GM18867 (cell line): ENCODE measurements around the gene TMEM132C.

Experiments used
- ATAC-seq: cut with Tn5 transposase; IDR thresholded peaks from one replicate; pipeline ENCODE4 v1.9.1; 2021; ENCODE audit warnings: mild to moderate bottlenecking, moderate library complexity; ENCODE audit not compliant: unreplicated experiment

The TMEM132C gene

DNA sequence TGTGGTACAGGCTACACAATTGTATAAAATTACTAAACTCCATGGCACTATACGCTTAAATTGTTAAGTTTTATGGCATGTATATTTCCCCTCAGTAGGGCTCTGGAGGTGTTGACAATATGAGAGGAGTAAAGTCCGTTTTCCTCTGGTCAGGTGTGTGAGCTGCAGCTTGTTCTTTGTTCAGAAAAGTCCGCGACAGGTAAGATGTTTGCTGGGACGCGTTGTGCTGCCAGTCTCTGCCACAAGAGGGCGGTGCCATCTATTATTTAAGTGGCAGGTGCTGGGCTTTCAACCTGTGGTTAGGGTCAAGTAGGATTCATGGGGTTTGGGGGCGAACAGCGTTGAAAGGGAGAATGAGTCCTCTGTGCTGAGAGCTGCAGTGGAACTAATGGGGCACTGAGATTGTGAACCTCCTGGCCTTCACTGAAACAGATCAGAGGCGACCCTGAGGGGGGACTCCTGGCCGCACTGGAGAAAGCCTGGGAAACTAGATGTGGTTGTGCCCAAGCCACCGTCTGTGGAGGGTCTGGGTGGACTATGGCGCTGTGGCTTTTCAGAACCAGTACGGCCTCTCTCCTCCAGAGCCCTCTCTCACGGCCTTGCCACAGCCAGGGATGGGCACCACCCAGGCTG is 377.8 kb downstream of the TMEM132C start:
- no peak for ATAC-seq

DNA sequence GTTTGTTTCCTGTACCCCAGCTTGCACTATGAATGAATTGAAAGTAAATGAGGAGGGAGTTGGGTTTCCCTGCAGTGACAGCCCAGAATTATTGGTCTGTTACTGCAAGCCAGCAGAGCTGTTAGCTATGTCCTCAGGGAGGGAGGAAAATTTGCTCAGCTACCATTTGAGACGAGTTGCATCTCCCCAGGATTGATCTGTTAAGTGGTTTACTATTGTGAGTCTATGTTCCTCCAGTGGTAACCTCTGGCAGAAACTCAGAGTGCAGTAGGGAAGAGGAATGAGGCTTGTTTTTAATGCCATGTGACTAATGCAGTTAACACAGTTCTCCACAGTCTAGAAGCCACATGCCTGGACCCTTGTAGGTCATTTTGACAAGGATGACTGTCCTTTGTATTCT is 382.9 kb downstream of the TMEM132C start:
- no peak for ATAC-seq

DNA sequence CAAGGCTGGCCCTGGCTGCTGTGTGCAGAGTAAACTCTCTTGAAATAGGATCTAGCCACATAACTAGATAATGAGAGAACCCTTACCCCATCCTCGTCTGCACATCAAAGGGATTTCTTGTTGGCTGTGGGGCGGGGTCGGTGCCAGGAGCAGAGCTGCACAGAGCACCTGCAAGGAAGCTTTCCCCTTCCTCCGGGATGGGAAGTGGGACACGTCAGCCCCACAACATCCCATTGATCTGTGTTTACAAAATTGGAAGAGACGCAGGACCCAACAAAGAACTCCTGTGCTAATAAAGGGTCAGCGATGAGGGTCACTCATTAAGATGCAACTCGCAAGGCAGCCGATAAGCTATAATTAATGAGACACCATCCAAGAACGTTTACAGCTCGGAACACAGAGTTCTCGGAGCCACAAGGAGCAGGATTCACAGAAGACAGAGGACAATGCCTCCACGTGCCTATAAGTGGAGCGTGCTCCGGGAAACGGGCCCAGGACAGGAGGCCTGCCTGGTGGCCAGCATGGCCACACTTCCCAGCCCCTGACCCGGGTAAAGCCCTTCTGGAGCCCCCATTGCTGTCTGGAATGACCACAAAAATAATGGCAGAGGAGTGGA is 385.3 kb downstream of the TMEM132C start:
- ATAC-seq: no peak

GRCh38 chr12:128654468-128654867 is 387.5 kb downstream of the TMEM132C start:
- ATAC-seq: no peak

DNA sequence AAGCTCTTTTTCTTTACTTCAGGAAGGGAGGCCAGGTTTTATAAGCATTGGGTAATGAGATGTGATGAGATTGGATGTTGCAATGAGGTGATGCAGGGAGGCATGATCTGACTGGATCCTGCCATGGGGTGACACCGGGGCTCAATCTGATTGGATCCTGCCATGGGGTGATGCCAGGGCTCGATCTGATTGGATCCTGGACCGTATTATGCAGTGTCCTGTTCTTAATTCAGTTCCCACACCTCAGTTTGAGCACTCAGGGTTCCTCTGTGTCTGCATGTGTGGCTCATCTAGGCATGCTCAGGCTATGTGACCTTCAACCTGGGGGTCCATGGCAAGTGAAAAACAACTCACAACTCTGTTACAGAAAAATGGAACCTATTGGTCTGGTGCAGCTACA is 390.4 kb downstream of the TMEM132C start:
- no peak for ATAC-seq

- no peak for ATAC-seq
These were observed 393.7 kb downstream of the TMEM132C start for GRCh38 chr12:128660532-128661225.

DNA sequence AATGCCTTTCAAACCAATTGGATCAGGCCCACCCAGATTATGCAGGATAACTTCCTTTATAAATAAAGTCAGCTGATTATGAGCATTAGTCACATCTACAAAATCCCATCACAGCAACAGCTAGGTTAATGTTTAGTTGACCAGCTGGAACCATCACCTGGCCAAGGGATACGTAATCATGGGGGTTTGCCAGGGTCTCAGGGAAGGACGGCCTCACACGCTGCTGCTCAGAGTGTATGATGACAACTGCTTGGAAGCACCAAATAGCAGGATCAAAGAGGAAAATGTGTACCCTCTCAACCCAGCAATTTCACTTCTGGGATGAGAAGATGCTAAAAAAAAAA is 394.2 kb downstream of the TMEM132C start:
- ATAC-seq: no peak

DNA sequence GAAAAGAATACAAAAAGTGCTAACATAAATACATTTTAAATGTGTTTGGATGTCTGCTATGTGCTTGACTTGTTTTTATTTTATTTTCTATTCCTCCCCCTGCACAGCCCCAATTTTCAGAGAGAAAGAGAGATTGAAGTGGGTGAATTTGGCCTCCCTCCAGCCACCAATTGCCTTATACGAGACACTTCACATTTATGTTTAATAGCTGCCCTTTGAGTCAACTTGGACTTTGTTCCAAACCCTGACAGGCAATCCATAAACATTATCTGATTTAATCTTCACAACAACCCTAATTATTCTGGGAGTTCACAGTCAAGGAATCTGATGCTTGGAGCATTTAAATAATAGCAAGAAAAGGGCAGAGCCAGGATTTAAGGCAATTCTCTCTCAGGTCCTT is 395.1 kb downstream of the TMEM132C start:
- ATAC-seq: no peak

DNA sequence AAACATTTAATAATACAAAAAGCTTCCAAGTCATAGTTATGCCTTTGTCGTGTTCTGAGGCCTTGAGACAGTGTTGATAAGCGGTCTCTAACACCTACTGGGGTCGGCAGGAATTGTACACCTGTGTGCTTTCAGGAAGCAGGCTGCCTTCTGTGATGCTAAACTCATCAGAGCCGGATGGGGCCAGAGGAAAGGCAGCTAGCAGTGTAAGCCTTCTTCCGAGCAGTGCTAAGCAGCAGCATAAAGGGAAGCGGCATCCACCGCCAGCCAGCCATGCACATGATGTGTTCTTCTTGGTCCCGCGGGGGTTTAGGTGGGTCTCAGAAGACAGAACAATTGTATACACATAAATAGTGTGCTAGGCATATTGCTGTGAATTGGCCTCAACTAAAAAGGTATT is 397.5 kb downstream of the TMEM132C start:
- no peak for ATAC-seq

DNA sequence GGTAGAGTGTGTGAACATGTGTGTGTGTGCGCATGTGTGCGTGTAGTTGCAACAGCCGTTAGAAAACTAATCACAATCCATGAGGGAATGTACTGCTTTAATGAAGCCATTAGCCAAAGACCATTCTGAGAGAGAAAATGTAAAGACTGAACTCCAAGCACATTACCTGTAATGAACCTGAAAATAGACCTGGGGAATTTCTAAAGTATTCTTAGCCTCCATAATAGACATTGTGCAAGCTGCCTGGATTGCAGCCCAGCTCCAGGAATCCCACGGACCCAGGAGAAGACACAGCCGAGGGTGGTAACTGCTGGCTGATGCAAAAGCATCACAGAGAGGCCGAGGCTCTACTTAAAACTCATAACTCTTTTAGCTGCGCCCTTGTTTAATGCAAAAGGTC is 400.2 kb downstream of the TMEM132C start:
- no peak for ATAC-seq

DNA sequence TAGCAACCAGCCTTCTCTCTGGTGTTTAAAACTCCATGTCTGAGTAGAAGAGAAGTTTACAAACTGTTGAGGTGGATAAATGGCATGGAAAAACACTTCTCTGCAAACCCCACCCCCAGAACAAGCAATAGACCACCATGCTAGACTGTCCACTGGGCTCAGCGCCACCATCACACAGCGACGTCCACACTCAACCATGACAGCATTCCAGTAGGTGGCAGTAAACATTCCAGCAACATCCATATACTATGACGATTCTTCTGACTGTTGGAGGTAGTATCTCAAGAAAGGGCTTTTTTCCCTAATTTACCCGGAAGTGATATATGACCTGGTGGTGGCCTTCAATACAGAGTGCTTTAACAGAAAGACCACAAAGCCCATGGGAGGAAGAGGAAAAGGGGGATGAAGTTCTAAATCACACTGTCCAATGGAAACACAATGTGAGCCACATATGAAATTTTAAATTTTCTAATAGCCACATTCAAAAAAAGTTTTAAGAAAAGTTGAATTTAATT is 404.6 kb downstream of the TMEM132C start:
- no peak for ATAC-seq

- no peak for ATAC-seq
These were observed 405.5 kb downstream of the TMEM132C start for GRCh38 chr12:128672428-128672827.

- no peak for ATAC-seq
These were observed 405.9 kb downstream of the TMEM132C start for GRCh38 chr12:128672893-128673292.

DNA sequence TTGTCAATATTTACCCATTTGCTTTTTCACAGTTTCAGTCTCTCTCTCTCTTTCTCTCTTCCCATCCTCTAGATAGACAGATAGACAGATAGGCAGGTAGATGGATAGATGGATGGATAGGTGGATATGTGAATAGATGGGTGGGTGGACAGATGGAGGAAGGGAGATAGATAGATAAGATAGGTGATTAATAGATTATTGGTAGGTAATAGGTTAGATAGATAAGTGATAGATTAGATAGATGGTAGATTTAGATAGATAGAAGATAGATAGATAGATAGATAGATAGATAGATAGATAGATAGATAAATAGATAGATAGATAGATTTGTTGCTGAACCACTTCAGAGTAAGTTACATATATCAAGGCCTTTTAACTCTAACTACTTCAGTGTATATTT is 408.6 kb downstream of the TMEM132C start:
- ATAC-seq: no peak

GRCh38 chr12:128680555-128680954 is 413.6 kb downstream of the TMEM132C start:
- no peak for ATAC-seq

DNA sequence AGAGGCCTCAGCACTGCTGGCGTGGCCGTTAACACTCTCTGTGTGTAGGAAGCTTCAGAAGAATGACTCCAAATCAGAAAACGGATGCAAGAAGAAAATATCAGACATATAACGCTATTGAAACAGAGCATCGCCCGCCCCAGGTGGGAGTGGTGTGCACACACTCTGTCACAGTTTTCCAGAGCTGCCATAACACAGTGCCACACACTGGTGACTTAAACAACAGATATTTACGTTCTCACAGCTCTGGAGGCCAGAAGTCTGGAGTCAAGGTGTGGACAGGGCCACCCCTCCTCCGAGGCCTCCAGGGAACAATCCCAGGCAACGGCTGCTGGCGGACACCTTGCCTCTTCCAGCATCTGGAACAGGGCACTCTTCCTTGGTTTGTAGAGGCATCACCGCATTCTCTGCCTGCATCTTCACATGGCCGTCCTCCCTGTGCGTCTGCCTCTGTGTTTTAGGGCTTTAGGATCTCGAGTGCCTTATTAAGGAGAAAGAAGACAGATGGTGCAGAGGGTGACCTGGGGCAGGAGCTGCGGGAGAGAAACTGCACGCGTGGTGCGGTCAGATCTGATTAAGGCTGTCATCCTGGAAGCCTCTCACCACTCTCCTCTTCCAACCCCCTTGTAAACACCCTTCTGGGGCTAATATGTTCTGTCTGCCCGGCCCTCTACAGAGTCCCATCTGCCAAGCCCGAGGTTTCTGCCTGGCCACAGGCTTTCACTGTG is 415.7 kb downstream of the TMEM132C start:
- ATAC-seq: no peak

- ATAC-seq: no peak
These were observed 417.4 kb downstream of the TMEM132C start for GRCh38 chr12:128684352-128684751.

GRCh38 chr12:128685903-128686475 is 419.0 kb downstream of the TMEM132C start:
- no peak for ATAC-seq

DNA sequence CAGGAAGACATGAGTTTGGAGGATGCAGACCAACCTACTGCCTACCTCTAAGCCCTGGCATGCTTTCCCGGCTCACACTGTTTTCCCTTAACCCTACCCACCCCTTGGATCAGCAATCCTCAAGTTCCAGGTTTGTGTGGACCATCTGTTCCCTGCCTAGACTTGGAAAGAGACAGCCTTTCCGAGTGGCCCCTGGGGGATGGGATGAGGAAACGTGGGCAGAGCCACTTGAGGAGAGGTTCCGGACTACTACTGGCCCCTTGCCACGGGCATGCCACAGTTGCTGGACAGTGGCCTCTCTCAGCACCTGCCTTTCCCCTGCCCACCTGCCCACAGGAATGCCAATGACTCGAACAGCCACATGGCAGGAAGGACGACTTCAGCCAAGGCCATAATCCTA is 420.9 kb downstream of the TMEM132C start:
- ATAC-seq: no peak

GRCh38 chr12:128690641-128691040 is 423.7 kb downstream of the TMEM132C start:
- no peak for ATAC-seq

DNA sequence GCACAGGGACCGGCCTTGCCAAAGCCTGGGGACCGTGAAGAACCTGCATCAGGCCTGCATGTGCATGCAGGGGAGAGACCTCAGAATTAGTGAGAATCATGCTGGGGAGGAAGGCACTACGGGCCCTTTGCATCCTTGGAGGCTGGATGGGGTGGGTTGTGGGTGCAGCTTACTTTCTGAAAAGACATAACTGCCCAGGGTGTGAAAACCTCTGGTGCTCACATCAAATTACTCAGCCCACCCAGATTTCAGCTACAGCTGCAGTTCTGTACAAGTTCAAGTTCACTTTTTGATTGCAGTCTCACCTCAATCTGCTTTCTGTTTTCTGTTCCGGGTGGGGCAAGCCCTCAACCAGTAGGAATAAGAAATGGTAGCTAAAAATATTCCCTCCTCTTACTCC is 426.1 kb downstream of the TMEM132C start:
- no peak for ATAC-seq
